ENCODE measurements around the gene PROS1.
"Not testable (repeated sequence)": the region's sequence is repeated elsewhere in the genome, so short reads cannot be mapped to it uniquely, and the experiment has no call there.

Gene PROS1

DNA sequence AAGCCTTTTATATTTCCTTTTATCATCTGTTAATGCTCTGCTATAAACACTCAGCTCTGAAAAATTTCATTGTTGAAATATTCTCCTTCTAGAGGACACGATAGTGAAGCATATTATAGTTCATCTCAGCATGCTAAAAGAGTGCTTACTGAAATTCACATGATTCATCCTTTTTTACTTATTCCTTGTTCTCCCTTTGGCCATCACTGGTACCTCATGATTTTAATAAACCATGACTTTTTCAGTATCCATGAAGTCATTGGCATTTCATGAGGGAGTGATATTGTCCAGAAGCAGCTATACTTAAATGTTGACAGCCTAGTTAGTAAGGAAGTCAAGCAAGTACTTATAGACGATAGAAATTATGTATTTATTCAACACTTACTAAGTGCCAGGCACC is 112.7 kb downstream of the PROS1 start:
- no peak for DNase-seq

GRCh38 chr3:93855401-93855800 is 118.3 kb downstream of the PROS1 start:
- no peak for DNase-seq

DNA sequence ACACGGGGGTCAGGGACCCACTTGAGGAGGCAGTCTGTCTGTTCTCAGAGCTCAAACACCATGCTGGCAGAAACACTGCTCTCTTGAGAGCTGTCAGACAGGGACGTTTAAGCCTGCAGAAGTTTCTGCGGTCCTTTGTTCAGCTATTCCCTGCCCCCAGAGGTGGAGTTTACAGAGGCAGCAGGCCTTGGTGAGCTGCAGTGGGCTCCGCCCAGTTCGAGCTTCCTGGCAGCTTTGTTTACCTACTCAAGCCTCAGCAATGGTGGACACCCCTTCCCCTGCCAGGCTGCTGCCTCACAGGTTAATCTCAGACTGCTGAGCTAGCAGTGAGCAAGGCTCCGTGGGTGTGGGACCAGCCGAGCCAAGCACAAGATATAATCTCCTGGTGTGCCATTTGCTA is 121.5 kb downstream of the PROS1 start:
- not testable (repeated sequence) for DNase-seq

- DNase-seq, result no peak
Measured at GRCh38 chr3:93843981-93844380, 129.7 kb downstream of the PROS1 start.

DNA sequence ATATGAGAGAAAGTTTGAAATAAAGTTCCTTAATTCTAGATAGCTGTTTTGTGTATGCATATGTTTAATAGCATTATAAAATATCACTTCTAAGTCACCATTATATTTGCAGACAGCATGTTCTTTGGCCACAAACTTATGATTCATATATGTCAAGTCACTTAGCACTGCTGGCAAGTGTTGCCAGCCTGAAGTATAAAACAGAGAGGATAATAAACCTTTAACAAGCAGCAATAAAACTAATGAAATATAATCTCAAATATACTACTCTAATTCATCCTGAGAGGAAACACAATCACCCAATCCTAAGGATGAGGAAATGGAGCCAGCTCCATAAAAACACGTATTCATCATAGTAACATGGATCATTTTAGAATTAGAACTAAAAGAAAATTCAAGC is 134.5 kb downstream of the PROS1 start:
- DNase-seq, result not testable (repeated sequence)
